NT2/D1 (cell line): ENCODE data around the gene FBXO8.

Experiments
- YY1 ChIP-seq: IDR thresholded peaks from 2 replicates; pipeline ENCODE4 v1.6.1; 2011; ENCODE audit not compliant: insufficient read length, insufficient read depth
- ZNF274 ChIP-seq: IDR thresholded peaks from 2 replicates; pipeline ENCODE4 v1.6.1; 2011; ENCODE audit warnings: mild to moderate bottlenecking, low read depth, low read length

DNA sequence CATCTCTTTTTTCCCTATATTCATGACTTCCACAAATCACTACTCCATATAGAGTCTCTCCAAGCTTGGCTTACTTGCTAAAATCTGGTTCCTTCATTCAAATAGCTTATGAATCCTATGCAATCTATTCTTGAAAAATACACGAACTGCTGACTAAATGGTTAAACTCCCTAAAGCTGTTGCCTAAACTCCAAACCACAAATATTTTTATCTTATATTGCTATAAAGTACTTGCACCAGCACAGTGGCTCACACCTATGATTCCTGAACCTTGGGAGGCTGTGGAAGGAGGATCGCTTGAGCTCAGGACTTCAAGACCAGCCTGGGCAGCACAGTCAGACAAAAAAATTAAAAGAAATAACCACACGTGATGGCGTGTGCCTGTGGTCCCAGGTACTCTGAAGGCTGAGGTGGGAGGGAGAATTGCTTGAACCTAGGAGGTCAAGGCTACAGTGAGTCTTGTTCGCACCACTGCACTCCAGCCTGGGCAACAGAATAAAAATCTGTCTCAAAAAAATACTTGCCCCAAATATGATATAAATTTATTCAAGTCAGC is 2.2 kb downstream of the FBXO8 start:
- TF ChIP-seq YY1 (no peak), ZNF274 (no peak)
